K562 (cell line): ENCODE data around the gene PPP2R5A. TPM values are rescaled to one million over a fixed set of nuclear protein-coding genes. Genes with fewer than 3 reads are reported as not detected.
A peak's percentile ranks its signal among the peaks of the same experiment; 100 is the strongest.

ENCODE experiments used
- ASH1L ChIP-seq: fragments of 450-650 bp; IDR thresholded peaks from 2 replicates; pipeline ENCODE4 v1.6.1; 2018; ENCODE audit warnings: borderline replicate concordance, mild to moderate bottlenecking, low read depth; ENCODE audit not compliant: partially characterized antibody
- DMBX1 ChIP-seq: fragments of 250-450 bp; sonication (Bioruptor Pico); IDR thresholded peaks from 2 replicates; pipeline ENCODE4 v1.8.0; 2022; ENCODE audit warnings: inconsistent platforms, mild to moderate bottlenecking, moderate library complexity, borderline replicate concordance
- HDAC1 ChIP-seq, 2 experiments: fragments of 450-650 bp; IDR thresholded peaks; 2 replicates each; pipeline ENCODE4 v1.6.1; 2016 to 2017; ENCODE audit warnings: inconsistent platforms in 1 of 2, mild to moderate bottlenecking in 1 of 2, moderate library complexity in 1 of 2
- JUND ChIP-seq, 2 experiments: IDR thresholded peaks; 2 replicates in 1 of 2; 3 replicates in 1 of 2; pipeline ENCODE4 v1.6.1; 2011; ENCODE audit warnings: borderline replicate concordance in 2 of 2, low read depth in 2 of 2, low read length in 2 of 2, improper control_type of control experiment in 1 of 2, missing biosample characterization in 1 of 2, missing genetic modification characterization in 1 of 2, missing genetic modification reagents in 1 of 2
- MYNN ChIP-seq, 2 experiments: sonication (generic); formaldehyde crosslinking in 1 of 2; IDR thresholded peaks; 2 replicates each; pipeline versions ENCODE4 v1.5.0 to v1.6.1; 2016 to 2020; ENCODE audit warnings: antibody characterized with exemption in 1 of 2, missing genetic modification reagents in 1 of 2
- NFIX ChIP-seq: fragments of 250-450 bp; sonication (Bioruptor Pico); IDR thresholded peaks from 2 replicates; pipeline ENCODE4 v1.4.0; 2020; ENCODE audit warnings: low read depth, mild to moderate bottlenecking, moderate library complexity
- OTX1 ChIP-seq: fragments of 450-650 bp; formaldehyde crosslinking; IDR thresholded peaks from 2 replicates; pipeline ENCODE4 v1.4.0; 2022; ENCODE audit warnings: mild to moderate bottlenecking
- POLR2A ChIP-seq: fragments of 450-650 bp; conservative IDR thresholded peaks from 2 replicates; pipeline ENCODE4 v1.6.1; 2016
- POLR2AphosphoS2 ChIP-seq: IDR thresholded peaks from 2 replicates; pipeline ENCODE4 v1.6.1; 2012; ENCODE audit warnings: low read length, improper control_type of control experiment
- SMAD3 ChIP-seq: fragments of 450-650 bp; formaldehyde crosslinking; conservative IDR thresholded peaks from 2 replicates; pipeline ENCODE4 v1.4.0; 2020; ENCODE audit warnings: mild to moderate bottlenecking
- SPI1 ChIP-seq: IDR thresholded peaks from 2 replicates; pipeline ENCODE4 v1.6.1; 2011; ENCODE audit warnings: low read depth, low read length, control low read depth, borderline replicate concordance
- TCF15 ChIP-seq: fragments of 250-450 bp; sonication (Bioruptor Pico); IDR thresholded peaks from 2 replicates; pipeline ENCODE4 v1.8.0; 2022; ENCODE audit warnings: moderate library complexity, mild to moderate bottlenecking, inconsistent platforms
- TOE1 ChIP-seq, 2 experiments: fragments of 450-650 bp in 1 of 2; sonication (generic) in 1 of 2; formaldehyde crosslinking in 1 of 2; IDR thresholded peaks; 2 replicates each; pipeline versions ENCODE4 v1.7.1 to v1.8.0; 2016 to 2022; ENCODE audit warnings: borderline replicate concordance in 2 of 2, mild to moderate bottlenecking in 2 of 2, antibody characterized with exemption in 1 of 2, inconsistent platforms in 1 of 2, low read depth in 1 of 2, missing genetic modification reagents in 1 of 2, moderate library complexity in 1 of 2
- ZNF239 ChIP-seq: fragments of 250-450 bp; sonication (Bioruptor Pico); IDR thresholded peaks from 2 replicates; pipeline ENCODE4 v1.4.0; 2020; ENCODE audit warnings: mild to moderate bottlenecking
- ZNF57 ChIP-seq: fragments of 450-650 bp; formaldehyde crosslinking; IDR thresholded peaks from 2 replicates; pipeline ENCODE4 v1.4.0; 2020; ENCODE audit warnings: mild to moderate bottlenecking, moderate library complexity
- ZNF592 ChIP-seq: fragments of 450-650 bp; IDR thresholded peaks from 2 replicates; pipeline ENCODE4 v1.6.1; 2017; ENCODE audit warnings: antibody characterized with exemption, mild to moderate bottlenecking
- polyA plus RNA-seq, 8 experiments: library from polyadenylated mRNA; depleted of rRNA in 4 of 8; stranded (reverse) in 5 of 8; unstranded in 3 of 8; fragments of >200 nt; fragmentation: Nextera tagmentation in 2 of 8; fragmentation: Illumina TruSeq in 1 of 8; extraction: Ambion mirVana in 2 of 8; extraction: Trizol in 1 of 8; gene quantifications; 2 replicates each; pipeline versions ENCODE4 v1.2.1 to v1.2.3, GENCODE V29; 2011 to 2014; ENCODE audit warnings: inconsistent platforms in 1 of 8, missing spikeins in 1 of 8
- total RNA-seq, 7 experiments: library from RNA; depleted of rRNA in 6 of 7; stranded (reverse); fragments of >200 nt in 6 of 7; fragmentation: Illumina TruSeq in 2 of 7; extraction: Trizol in 2 of 7; gene quantifications; 2 replicates each; pipeline versions ENCODE4 v1.2.1 to v1.2.3, GENCODE V29; 2011 to 2021; ENCODE audit warnings: low replicate concordance in 1 of 7
- TF ChIP-seq, protein P1 (sequence below): fragments of 450-650 bp; IDR thresholded peaks from one replicate; pipeline ENCODE4 v1.6.1; 2018; ENCODE audit warnings: mild to moderate bottlenecking, moderate library complexity; ENCODE audit not compliant: partially characterized antibody

The PPP2R5A gene
- total and polyA plus RNA-seq, 9 of the 15 experiments (the other 6 are each of a cell fraction or from before 2014, with no cell fraction given) = 26.9 to 106 (median 64.3) TPM

GRCh38 chr1:212284744-212285684 is at the start of gene PPP2R5A (continued):
- TF ChIP-seq, protein P1, sequence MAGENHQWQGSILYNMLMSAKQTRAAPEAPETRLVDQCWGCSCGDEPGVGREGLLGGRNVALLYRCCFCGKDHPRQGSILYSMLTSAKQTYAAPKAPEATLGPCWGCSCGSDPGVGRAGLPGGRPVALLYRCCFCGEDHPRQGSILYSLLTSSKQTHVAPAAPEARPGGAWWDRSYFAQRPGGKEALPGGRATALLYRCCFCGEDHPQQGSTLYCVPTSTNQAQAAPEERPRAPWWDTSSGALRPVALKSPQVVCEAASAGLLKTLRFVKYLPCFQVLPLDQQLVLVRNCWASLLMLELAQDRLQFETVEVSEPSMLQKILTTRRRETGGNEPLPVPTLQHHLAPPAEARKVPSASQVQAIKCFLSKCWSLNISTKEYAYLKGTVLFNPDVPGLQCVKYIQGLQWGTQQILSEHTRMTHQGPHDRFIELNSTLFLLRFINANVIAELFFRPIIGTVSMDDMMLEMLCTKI = no peak
- peak; percentile 33; the same call in 1 of the 2 replicates for TF ChIP-seq SPI1
- peak; percentile 64; the same call in 1 of the 2 replicates for TF ChIP-seq OTX1 (CRISPR knock-in tag)
- peak; percentile 59; the same call in 1 of the 2 replicates for TF ChIP-seq TCF15 (CRISPR knock-in tag)
- TF ChIP-seq TOE1 (IDR thresholded peaks at IDR 0.05; ENCODE audit: borderline replicate concordance) = peak; percentile 87; the same call in 1 of the 2 replicates
- TF ChIP-seq TOE1 (CRISPR knock-in tag; IDR thresholded peaks at IDR 0.05; ENCODE audit: borderline replicate concordance, low read depth) = no peak
- TF ChIP-seq NFIX = no peak
- peak; percentile 40; the same call in 1 of the 2 replicates for TF ChIP-seq MYNN (IDR thresholded peaks at IDR 0.05)
- TF ChIP-seq MYNN (CRISPR knock-in tag; IDR thresholded peaks at IDR 0.05) = no peak
- TF ChIP-seq SMAD3 = no peak
- TF ChIP-seq JUND (IDR thresholded peaks at IDR 0.05; ENCODE audit: borderline replicate concordance, low read depth, low read length) = peak; percentile 41; the same call in 1 of the 2 replicates
- 0 out of 3 replicates have a peak, but pooled peaks have one; percentile 11 for TF ChIP-seq JUND (tag; IDR thresholded peaks at IDR 0.05; ENCODE audit: borderline replicate concordance, low read depth, low read length)
- no peak for TF ChIP-seq ZNF239 (CRISPR knock-in tag)
- TF ChIP-seq POLR2A = peak; percentile 96
- TF ChIP-seq ZNF592 = no peak
- TF ChIP-seq ZNF57 = no peak
- TF ChIP-seq DMBX1 = peak; percentile 62
- TF ChIP-seq POLR2AphosphoS2 = no peak; the same call in 1 of the 2 replicates
- peak in 1 of 2 experiments; percentile 92; a peak in 2 of 4 replicates for TF ChIP-seq HDAC1 (IDR thresholded peaks at IDR 0.05)
- peak; percentile 97 for TF ChIP-seq ASH1L
